Mammary epithelial cell (primary cell): ENCODE data around the gene GK2.

Experiments used
- EZH2 ChIP-seq: IDR thresholded peaks from 2 replicates; pipeline ENCODE4 v1.6.1; 2012; ENCODE audit warnings: low read length, inconsistent platforms, borderline replicate concordance
- TF ChIP-seq, protein P1 (sequence below), 2 donors: IDR thresholded peaks in 1 of 2; conservative IDR thresholded peaks in 1 of 2; 2 replicates each; pipeline ENCODE4 v1.5.1; 2011 to 2012; ENCODE audit warnings: inconsistent platforms in 2 of 2, low read length in 2 of 2, mild to moderate bottlenecking in 2 of 2, control low read depth in 1 of 2, low read depth in 1 of 2; ENCODE audit not compliant: insufficient read depth in 1 of 2; ENCODE audit errors: extremely low read depth in 1 of 2

- TF ChIP-seq, protein P1, sequence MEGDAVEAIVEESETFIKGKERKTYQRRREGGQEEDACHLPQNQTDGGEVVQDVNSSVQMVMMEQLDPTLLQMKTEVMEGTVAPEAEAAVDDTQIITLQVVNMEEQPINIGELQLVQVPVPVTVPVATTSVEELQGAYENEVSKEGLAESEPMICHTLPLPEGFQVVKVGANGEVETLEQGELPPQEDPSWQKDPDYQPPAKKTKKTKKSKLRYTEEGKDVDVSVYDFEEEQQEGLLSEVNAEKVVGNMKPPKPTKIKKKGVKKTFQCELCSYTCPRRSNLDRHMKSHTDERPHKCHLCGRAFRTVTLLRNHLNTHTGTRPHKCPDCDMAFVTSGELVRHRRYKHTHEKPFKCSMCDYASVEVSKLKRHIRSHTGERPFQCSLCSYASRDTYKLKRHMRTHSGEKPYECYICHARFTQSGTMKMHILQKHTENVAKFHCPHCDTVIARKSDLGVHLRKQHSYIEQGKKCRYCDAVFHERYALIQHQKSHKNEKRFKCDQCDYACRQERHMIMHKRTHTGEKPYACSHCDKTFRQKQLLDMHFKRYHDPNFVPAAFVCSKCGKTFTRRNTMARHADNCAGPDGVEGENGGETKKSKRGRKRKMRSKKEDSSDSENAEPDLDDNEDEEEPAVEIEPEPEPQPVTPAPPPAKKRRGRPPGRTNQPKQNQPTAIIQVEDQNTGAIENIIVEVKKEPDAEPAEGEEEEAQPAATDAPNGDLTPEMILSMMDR (conservative IDR thresholded peaks at IDR 0.05 in 1 of 2, IDR thresholded peaks at IDR 0.05 in 1 of 2; ENCODE audit: extremely low read depth in 1 of 2, insufficient read depth in 1 of 2, low read depth in 1 of 2, low read length in 2 of 2), result no peak
- no peak for TF ChIP-seq EZH2
These were observed 17.1 kb downstream of the GK2 start for GRCh38 chr4:79390890-79391289.
